ENCODE data around the gene SLC35F2. TPM values are rescaled to one million over a fixed set of nuclear protein-coding genes. Genes with fewer than 3 reads are reported as not detected.

The SLC35F2 gene
- total RNA-seq, 2 experiments from 2014 or later: 7.7 to 7.8 TPM

Other genes starting within 250 kb of the SLC35F2 start
- not detected for gene SLN, start 146.7 kb downstream of the SLC35F2 start, total RNA-seq
- gene RAB39A, start 69.7 kb upstream of the SLC35F2 start, total RNA-seq: under 1 TPM in 1 of 2 experiments, not detected in 1; 0.15 TPM
- 10 to 100 TPM; 23.2 to 29.3 TPM for gene CUL5, start 150.1 kb upstream of the SLC35F2 start, total RNA-seq